Left lung (tissue), 10 donors: ENCODE results near the gene NUMB. TPM values are rescaled to one million over a fixed set of nuclear protein-coding genes. Genes with fewer than 3 reads are reported as not detected.
A peak's percentile ranks its signal among the peaks of the same experiment; 100 is the strongest.

ENCODE experiments used
- ATAC-seq: fragments of 200-7000 bp; cut with Tn5 transposase; one replicate; pipeline ENCODE4 v1.9.1; 2020; ENCODE audit warnings: moderate library complexity
- DNase-seq, 4 donors: peaks; one replicate each; pipeline ENCODE4 v3.0.0-alpha.2; 2013 to 2020
- H3K27ac ChIP-seq, 2 donors: fragments of 200-600 bp; sonication (generic) in 1 of 2; one replicate each; pipeline versions ENCODE4 v1.5.0 to v1.8.0; 2020 to 2021
- H3K27me3 ChIP-seq, 2 donors: fragments of 200-600 bp; sonication (generic) in 1 of 2; one replicate each; pipeline versions ENCODE4 v1.5.0 to v1.8.0; 2020 to 2021
- H3K36me3 ChIP-seq, 2 donors: fragments of 200-600 bp; sonication (generic) in 1 of 2; one replicate each; pipeline versions ENCODE4 v1.5.0 to v1.8.0; 2020 to 2021
- H3K4me1 ChIP-seq, 2 donors: fragments of 200-600 bp; one replicate each; pipeline ENCODE4 v1.8.0; 2021
- H3K4me3 ChIP-seq, 2 donors: fragments of 200-600 bp; sonication (generic) in 1 of 2; one replicate each; pipeline versions ENCODE4 v1.5.0 to v1.8.0; 2020 to 2021; ENCODE audit warnings: mild to moderate bottlenecking in 1 of 2
- H3K9me3 ChIP-seq, 2 donors: fragments of 200-600 bp; sonication (generic) in 1 of 2; one replicate each; pipeline versions ENCODE4 v1.5.0 to v1.8.0; 2020 to 2021
- intact Hi-C, 2 donors: fragments of 100-400 bp; cut with DNase I; formaldehyde crosslinking; loops; one replicate each; pipeline versions ENCODE4 v1.11.2 to v1.14.2; 2022
- polyA plus RNA-seq, 6 donors: library from polyadenylated mRNA; unstranded; fragments of 120-200 nt; gene quantifications; one replicate each; pipeline ENCODE4 v1.2.1, GENCODE V29; 2013; ENCODE audit not compliant: insufficient read length in 6 of 6
- total RNA-seq, 2 donors: library from RNA; stranded (reverse); fragmentation: NEBNext Ultra II Directional; extraction: Animal tissue kit (Norgen Biotek cat#: 25700); gene quantifications; one replicate each; pipeline ENCODE4 v1.2.1, GENCODE V29; 2021
- TF ChIP-seq, protein P1 (sequence below), 2 donors: fragments of 200-600 bp; sonication (generic) in 1 of 2; IDR thresholded peaks; one replicate each; pipeline versions ENCODE4 v1.5.0 to v1.8.0; 2021; ENCODE audit warnings: antibody characterized with exemption in 2 of 2
- donor health status: DM: no; HTN: yes; CAD: no.
- donor health status: DM: no; HTN: no; CAD: no.

The NUMB gene
- total and polyA plus RNA-seq, 8 donors, result 91.0 to 121 (median 105) TPM

DNA sequence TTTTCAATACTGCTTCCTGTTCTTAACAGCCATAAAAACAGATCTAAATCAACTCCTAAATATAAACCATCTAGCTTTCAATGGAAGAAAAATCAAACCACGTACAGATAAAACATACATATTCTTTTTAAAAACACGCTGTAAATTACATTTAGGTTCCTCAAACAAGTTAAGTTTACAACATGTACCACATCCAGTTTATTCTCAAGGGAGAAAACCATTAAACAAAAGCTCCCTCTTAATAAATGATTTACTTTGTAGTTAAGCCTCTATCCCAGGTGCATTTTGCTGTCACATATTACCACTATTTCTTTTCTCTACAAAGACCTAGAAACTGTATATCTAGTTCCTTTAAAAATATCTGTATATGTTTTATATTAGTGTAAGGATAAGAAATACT lies 3.1 kb downstream of the NUMB start:
- Histone ChIP-seq H3K4me1 (peaks cover 14 to 77% of the 10 kb centered on the region in 2 donors), H3K4me3 (no peak overlapping the region), H3K27me3 (no peaks in the 10 kb centered on the region), H3K9me3 (no peaks in the 10 kb centered on the region), H3K36me3 (no peaks in the 10 kb centered on the region), H3K27ac (peak overlapping the region in 1 of 2 donors; percentile 7)
- intact Hi-C loops, result no loop called here
- ATAC-seq (no peak), DNase-seq (no peak)
- TF ChIP-seq, protein P1, sequence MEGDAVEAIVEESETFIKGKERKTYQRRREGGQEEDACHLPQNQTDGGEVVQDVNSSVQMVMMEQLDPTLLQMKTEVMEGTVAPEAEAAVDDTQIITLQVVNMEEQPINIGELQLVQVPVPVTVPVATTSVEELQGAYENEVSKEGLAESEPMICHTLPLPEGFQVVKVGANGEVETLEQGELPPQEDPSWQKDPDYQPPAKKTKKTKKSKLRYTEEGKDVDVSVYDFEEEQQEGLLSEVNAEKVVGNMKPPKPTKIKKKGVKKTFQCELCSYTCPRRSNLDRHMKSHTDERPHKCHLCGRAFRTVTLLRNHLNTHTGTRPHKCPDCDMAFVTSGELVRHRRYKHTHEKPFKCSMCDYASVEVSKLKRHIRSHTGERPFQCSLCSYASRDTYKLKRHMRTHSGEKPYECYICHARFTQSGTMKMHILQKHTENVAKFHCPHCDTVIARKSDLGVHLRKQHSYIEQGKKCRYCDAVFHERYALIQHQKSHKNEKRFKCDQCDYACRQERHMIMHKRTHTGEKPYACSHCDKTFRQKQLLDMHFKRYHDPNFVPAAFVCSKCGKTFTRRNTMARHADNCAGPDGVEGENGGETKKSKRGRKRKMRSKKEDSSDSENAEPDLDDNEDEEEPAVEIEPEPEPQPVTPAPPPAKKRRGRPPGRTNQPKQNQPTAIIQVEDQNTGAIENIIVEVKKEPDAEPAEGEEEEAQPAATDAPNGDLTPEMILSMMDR (IDR thresholded peaks at IDR 0.05), result no peak

DNA sequence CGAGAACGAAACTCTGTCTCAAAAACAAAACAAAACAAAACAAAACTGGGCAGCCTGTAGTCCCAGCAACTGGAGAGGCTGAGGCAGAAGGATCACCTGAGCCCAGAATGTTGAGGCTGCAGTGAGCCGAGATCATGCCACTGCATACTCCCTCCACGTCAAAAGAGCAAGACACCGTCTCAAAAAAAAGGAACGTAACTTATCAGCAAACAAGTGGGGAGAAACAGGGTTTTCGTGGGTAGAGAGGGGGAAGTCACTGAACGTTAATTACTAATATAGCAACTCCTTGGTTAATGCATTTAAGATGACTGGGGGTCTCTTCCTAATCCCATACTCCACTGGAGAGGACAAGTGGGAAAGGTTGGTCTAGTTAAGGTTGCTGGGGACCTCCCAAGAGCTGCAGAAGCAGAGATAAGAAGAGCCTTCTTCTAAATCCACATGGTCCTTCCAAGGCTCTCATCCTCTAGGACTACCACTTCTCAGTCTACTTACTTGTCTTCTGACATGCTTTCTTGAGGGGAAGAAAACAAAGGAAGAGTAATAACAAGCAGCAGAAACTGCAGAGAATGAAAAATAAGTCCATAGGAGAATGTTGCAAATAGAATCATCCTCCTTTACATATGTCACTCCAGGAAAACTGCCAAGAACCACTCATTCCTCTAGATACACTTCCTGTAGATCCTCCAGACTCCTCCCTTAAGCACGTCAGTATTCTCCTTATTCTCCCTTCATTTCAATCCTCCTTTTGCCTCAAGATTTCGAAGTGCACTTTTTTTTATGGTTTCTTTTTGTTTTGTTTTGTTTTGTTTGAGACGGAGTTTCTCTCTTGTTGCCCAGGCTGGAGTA lies 5.8 kb downstream of the NUMB start:
- ATAC-seq, result peak; percentile 28
- peak in 1 of 4 donors; percentile 68 for DNase-seq
- H3K27me3 ChIP-seq, result no peaks in the 10 kb centered on the region
- TF ChIP-seq, protein P1 (IDR thresholded peaks at IDR 0.05), result no peak
- H3K27ac ChIP-seq, result peak overlapping the region in 1 of 2 donors; percentile 61
- intact Hi-C loops, result no loop called here
- no peaks in the 10 kb centered on the region for H3K9me3 ChIP-seq
- peaks cover 0 to 8% of the 10 kb centered on the region in 2 donors for H3K36me3 ChIP-seq
- peaks cover 14 to 60% of the 10 kb centered on the region in 2 donors for H3K4me1 ChIP-seq
- no peak overlapping the region for H3K4me3 ChIP-seq

DNA sequence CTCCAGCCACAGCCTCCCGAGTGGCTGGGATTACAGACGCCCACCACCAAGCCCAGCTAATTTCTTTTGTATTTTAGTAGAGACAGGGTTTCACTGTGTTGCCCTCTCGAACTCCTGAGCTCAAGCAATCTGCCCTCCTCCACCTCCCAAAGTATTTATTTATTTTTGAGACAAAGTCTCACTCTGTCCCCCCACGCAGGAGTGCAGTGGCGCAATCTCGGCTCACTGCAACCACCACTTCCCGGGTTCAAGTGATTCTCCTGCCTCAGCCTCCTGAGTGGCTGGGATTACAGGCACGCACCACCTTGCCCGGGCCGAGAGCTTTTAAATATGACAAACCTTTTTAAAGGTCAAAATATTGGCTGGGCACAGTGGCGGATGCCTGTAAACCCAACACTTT lies 14.6 kb downstream of the NUMB start:
- ATAC-seq, result no peak
- intact Hi-C loops, result no loop called here
- H3K4me3 ChIP-seq, result no peak overlapping the region
- no peaks in the 10 kb centered on the region for H3K27me3 ChIP-seq
- H3K27ac ChIP-seq, result no peak overlapping the region
- DNase-seq, result no peak
- no peaks in the 10 kb centered on the region for H3K36me3 ChIP-seq
- H3K4me1 ChIP-seq, result peaks cover 0 to 35% of the 10 kb centered on the region in 2 donors
- no peaks in the 10 kb centered on the region for H3K9me3 ChIP-seq
- TF ChIP-seq, protein P1 (IDR thresholded peaks at IDR 0.05), result no peak

DNA sequence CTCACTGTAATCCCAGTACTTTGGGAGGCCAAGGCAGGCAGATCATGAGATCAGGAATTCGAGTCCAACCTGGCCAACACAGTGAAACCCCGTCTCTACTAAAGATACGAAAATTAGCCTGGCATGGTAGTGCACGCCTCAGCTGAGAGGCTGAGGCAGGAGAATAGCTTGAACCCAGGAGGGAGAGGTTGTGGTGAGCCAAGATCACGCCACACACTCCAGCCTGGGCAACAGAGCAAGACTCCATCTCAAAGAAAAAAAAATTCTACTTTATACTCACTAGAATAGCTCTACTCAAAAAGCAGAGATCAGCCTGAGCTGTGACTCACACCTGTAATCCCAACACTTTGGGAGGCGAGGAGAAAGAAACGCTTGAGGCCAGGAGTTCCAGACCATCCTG lies 17.1 kb downstream of the NUMB start:
- DNase-seq (no peak), ATAC-seq (no peak)
- H3K4me3 ChIP-seq, result no peak overlapping the region
- H3K27me3 ChIP-seq, result no peaks in the 10 kb centered on the region
- no peak overlapping the region for H3K27ac ChIP-seq
- TF ChIP-seq, protein P1 (IDR thresholded peaks at IDR 0.05), result no peak
- intact Hi-C loops, result no loop called here
- H3K4me1 ChIP-seq, result peaks cover 0 to 28% of the 10 kb centered on the region in 2 donors
- no peaks in the 10 kb centered on the region for H3K9me3 ChIP-seq
- no peaks in the 10 kb centered on the region for H3K36me3 ChIP-seq

DNA sequence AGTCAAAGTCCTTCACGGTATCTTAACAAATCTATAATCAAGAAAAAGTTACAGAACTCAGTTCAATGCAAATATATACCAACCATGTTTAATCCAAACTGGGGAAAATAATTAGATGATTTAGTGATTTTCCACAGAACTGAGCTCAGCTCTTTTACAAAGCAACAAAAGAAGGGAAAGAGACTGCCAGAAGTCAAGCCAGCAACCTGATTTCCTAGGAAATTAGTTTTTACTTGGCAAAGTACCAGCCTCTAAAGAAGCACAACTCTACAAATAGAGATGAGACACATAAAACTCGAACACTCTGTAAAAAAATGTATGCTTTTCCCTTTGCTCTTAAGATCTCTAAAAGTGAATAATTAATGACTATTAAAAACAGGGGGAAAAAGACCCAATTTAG lies 19.4 kb downstream of the NUMB start:
- DNase-seq (no peak), ATAC-seq (no peak)
- peaks cover 0 to 17% of the 10 kb centered on the region in 2 donors for H3K4me1 ChIP-seq
- H3K27ac ChIP-seq, result no peak overlapping the region
- no peak overlapping the region for H3K4me3 ChIP-seq
- no peaks in the 10 kb centered on the region for H3K9me3 ChIP-seq
- H3K36me3 ChIP-seq, result no peaks in the 10 kb centered on the region
- intact Hi-C loops, result no loop called here
- TF ChIP-seq, protein P1 (IDR thresholded peaks at IDR 0.05), result no peak
- H3K27me3 ChIP-seq, result no peaks in the 10 kb centered on the region
